HepG2 (cell line): Measurements from ENCODE around the gene CHST3. TPM values are rescaled to one million over a fixed set of nuclear protein-coding genes. Genes with fewer than 3 reads are reported as not detected.

Experiments
- GABPB1 ChIP-seq: IDR thresholded peaks from 2 replicates; pipeline ENCODE4 v1.6.1; 2016; ENCODE audit warnings: mild to moderate bottlenecking, missing genetic modification reagents, moderate library complexity, missing compliant biosample characterization
- HOXA3 ChIP-seq: sonication (generic); formaldehyde crosslinking; IDR thresholded peaks from 2 replicates; pipeline ENCODE4 v1.5.0; 2020; ENCODE audit warnings: missing genetic modification reagents
- MYC ChIP-seq: sonication (generic); formaldehyde crosslinking; IDR thresholded peaks from 2 replicates; pipeline ENCODE4 v1.9.0; 2021; ENCODE audit warnings: missing genetic modification reagents, borderline replicate concordance
- NFKBIZ ChIP-seq: IDR thresholded peaks from 2 replicates; pipeline ENCODE4 v1.6.1; 2018; ENCODE audit warnings: missing genetic modification reagents, missing compliant biosample characterization
- SRY ChIP-seq: sonication (generic); formaldehyde crosslinking; IDR thresholded peaks from 2 replicates; pipeline ENCODE4 v1.8.0; 2022; ENCODE audit warnings: mild to moderate bottlenecking, missing genetic modification reagents
- YEATS4 ChIP-seq: sonication (generic); formaldehyde crosslinking; IDR thresholded peaks from 2 replicates; pipeline ENCODE4 v1.4.0; 2020; ENCODE audit warnings: missing genetic modification reagents, borderline replicate concordance
- ZBTB4 ChIP-seq: sonication (generic); formaldehyde crosslinking; IDR thresholded peaks from 2 replicates; pipeline ENCODE4 v1.4.0; 2020; ENCODE audit warnings: missing genetic modification reagents, mild to moderate bottlenecking, borderline replicate concordance
- ZFX ChIP-seq: sonication (generic); formaldehyde crosslinking; IDR thresholded peaks from 2 replicates; pipeline ENCODE4 v1.4.0; 2020; ENCODE audit warnings: mild to moderate bottlenecking, low read depth, missing genetic modification reagents, moderate library complexity
- ZMYM2 ChIP-seq: sonication (generic); formaldehyde crosslinking; IDR thresholded peaks from 2 replicates; pipeline ENCODE4 v1.8.0; 2022; ENCODE audit warnings: mild to moderate bottlenecking, missing genetic modification reagents
- ZNF687 ChIP-seq: sonication (generic); formaldehyde crosslinking; IDR thresholded peaks from 2 replicates; pipeline ENCODE4 v1.5.1; 2020; ENCODE audit warnings: mild to moderate bottlenecking, missing genetic modification reagents, moderate library complexity
- ZSCAN20 ChIP-seq: sonication (generic); formaldehyde crosslinking; IDR thresholded peaks from 2 replicates; pipeline ENCODE4 v1.4.0; 2020; ENCODE audit warnings: missing genetic modification reagents, mild to moderate bottlenecking, borderline replicate concordance
- polyA plus RNA-seq, 8 experiments: library from polyadenylated mRNA; depleted of rRNA in 3 of 8; stranded (reverse) in 7 of 8; unstranded in 1 of 8; fragments of >200 nt; fragmentation: Illumina TruSeq in 4 of 8; extraction: Trizol in 4 of 8; gene quantifications; 2 replicates each; pipeline versions ENCODE4 v1.2.1 to v1.2.3, GENCODE V29; 2011 to 2016; ENCODE audit warnings: low read depth in 4 of 8, missing spikeins in 1 of 8, mixed read lengths in 1 of 8; ENCODE audit not compliant: insufficient read depth in 1 of 8
- total RNA-seq, 5 experiments: library from RNA; depleted of rRNA; stranded (reverse); fragments of >200 nt; fragmentation: Illumina TruSeq; extraction: Trizol; gene quantifications; 2 replicates each; pipeline ENCODE4 v1.2.3, GENCODE V29; 2016; ENCODE audit warnings: low read depth in 1 of 5
- TF ChIP-seq, protein P1 (sequence below): sonication (generic); formaldehyde crosslinking; IDR thresholded peaks from 2 replicates; pipeline ENCODE4 v1.4.0; 2020; ENCODE audit warnings: missing genetic modification reagents, borderline replicate concordance

The CHST3 gene
- total and polyA plus RNA-seq, 2 of the 13 experiments (the other 11 are each of a cell fraction or from before 2014, with no cell fraction given) = 7.2 to 18.7 TPM

GRCh38 chr10:72035252-72035887 lies 71.2 kb downstream of the CHST3 start (continued):
- TF ChIP-seq, protein P1, sequence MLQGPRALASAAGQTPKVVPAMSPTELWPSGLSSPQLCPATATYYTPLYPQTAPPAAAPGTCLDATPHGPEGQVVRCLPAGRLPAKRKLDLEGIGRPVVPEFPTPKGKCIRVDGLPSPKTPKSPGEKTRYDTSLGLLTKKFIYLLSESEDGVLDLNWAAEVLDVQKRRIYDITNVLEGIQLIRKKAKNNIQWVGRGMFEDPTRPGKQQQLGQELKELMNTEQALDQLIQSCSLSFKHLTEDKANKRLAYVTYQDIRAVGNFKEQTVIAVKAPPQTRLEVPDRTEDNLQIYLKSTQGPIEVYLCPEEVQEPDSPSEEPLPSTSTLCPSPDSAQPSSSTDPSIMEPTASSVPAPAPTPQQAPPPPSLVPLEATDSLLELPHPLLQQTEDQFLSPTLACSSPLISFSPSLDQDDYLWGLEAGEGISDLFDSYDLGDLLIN (CRISPR knock-in tag) = no peak
- TF ChIP-seq HOXA3 = 0 out of 2 replicates have a peak, but pooled peaks have one; percentile 43
- 0 out of 2 replicates have a peak, but pooled peaks have one; percentile 11 for TF ChIP-seq GABPB1 (CRISPR knock-in tag)
- peak; percentile 42; the same call in 1 of the 2 replicates for TF ChIP-seq ZFX (CRISPR knock-in tag)
- peak; percentile 19; the same call in 1 of the 2 replicates for TF ChIP-seq MYC (CRISPR knock-in tag)
- TF ChIP-seq ZNF687 (CRISPR knock-in tag) = peak; percentile 84
- no peak for TF ChIP-seq ZSCAN20 (CRISPR knock-in tag)
- TF ChIP-seq NFKBIZ (CRISPR knock-in tag) = 0 out of 2 replicates have a peak, but pooled peaks have one; percentile 32
- TF ChIP-seq ZMYM2 (CRISPR knock-in tag) = no peak
- TF ChIP-seq YEATS4 (CRISPR knock-in tag) = 0 out of 2 replicates have a peak, but pooled peaks have one; percentile 36
- TF ChIP-seq ZBTB4 = peak; percentile 62; the same call in 1 of the 2 replicates
- 0 out of 2 replicates have a peak, but pooled peaks have one; percentile 14 for TF ChIP-seq SRY
